ENCODE data around the gene CHST11. TPM values are rescaled to one million over a fixed set of nuclear protein-coding genes. Genes with fewer than 3 reads are reported as not detected.

Gene CHST11
- total RNA-seq, 1 experiment from 2014 or later: 1.1 TPM

DNA sequence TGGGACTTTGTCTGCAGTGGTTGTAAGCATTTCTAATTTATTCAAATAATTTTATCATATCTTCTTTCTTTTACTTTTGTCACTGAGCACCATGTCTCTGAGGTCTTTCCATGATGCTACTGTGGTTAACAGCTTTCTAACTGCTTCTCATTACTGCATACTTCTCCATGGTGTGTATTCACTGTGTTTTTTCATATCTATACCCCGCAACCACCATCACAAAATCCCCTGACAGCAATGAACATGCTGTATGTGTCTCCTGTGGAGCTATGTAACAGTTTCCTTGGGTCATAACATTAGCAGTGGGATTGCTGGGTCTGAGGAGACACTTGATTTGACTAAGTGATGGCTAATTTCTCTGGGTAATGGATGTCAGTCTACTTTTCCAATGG lies 29.2 kb upstream of the CHST11 start:
- intact Hi-C loops (cut with micrococcal nuclease; ENCODE audit: unreplicated experiment): no loop called here
- ChIA-PET POLR2A (ENCODE audit: low non-redundant PET) (no interaction called here), CTCF (no interaction called here)
- no peak for DNase-seq (ENCODE audit: low spot score)
- Histone ChIP-seq H3K9me3 (ENCODE audit: low read depth, low read length, poor library complexity, severe bottlenecking) (no peaks in the 10 kb centered on the region), H3K27ac (ENCODE audit: low read depth, low read length, poor library complexity, severe bottlenecking) (no peak overlapping the region), H3K4me1 (ENCODE audit: insufficient read depth, low read length, poor library complexity, severe bottlenecking) (no peaks in the 10 kb centered on the region), H3K4me3 (ENCODE audit: low read depth, low read length, poor library complexity, severe bottlenecking) (no peak overlapping the region), H3K27me3 (replicated peaks; ENCODE audit: insufficient read depth, low read depth, low read length, poor library complexity) (no peaks in the 10 kb centered on the region), H3K36me3 (ENCODE audit: insufficient read depth, low read length, poor library complexity, severe bottlenecking) (no peaks in the 10 kb centered on the region)
- no TSS peak for BruUV-seq (replicated peaks)
- TF ChIP-seq, protein P1, sequence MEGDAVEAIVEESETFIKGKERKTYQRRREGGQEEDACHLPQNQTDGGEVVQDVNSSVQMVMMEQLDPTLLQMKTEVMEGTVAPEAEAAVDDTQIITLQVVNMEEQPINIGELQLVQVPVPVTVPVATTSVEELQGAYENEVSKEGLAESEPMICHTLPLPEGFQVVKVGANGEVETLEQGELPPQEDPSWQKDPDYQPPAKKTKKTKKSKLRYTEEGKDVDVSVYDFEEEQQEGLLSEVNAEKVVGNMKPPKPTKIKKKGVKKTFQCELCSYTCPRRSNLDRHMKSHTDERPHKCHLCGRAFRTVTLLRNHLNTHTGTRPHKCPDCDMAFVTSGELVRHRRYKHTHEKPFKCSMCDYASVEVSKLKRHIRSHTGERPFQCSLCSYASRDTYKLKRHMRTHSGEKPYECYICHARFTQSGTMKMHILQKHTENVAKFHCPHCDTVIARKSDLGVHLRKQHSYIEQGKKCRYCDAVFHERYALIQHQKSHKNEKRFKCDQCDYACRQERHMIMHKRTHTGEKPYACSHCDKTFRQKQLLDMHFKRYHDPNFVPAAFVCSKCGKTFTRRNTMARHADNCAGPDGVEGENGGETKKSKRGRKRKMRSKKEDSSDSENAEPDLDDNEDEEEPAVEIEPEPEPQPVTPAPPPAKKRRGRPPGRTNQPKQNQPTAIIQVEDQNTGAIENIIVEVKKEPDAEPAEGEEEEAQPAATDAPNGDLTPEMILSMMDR (conservative IDR thresholded peaks at IDR 0.05; ENCODE audit: low read depth, low read length): no peak
- TF ChIP-seq EZH2 (IDR thresholded peaks at IDR 0.05; ENCODE audit: borderline replicate concordance, low read depth, low read length, poor library complexity, severe bottlenecking): no peak

DNA sequence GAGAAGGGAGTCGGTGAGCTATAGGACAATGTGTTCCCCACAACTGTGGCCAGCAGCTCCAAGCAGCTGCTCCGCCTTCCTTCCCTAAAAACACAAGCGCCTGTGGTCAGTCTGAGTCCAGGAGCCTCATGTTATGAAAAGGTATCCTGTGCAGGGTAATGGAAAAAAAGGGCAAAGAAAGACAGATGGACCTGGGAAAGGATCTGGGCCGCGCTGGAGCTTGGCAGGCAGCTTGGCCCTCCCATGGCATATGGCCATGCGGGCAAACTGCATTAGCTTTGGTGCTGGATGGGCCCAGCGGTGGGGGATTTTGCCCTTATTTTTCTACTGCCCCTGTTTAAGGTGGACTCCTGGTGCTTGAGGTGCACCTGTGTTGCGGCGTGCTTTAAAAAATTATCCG lies 23.7 kb upstream of the CHST11 start:
- DNase-seq (ENCODE audit: low spot score): no peak
- no TSS peak for BruUV-seq (replicated peaks)
- Histone ChIP-seq H3K27ac (ENCODE audit: low read depth, low read length, poor library complexity, severe bottlenecking) (no peak overlapping the region), H3K27me3 (replicated peaks; ENCODE audit: insufficient read depth, low read depth, low read length, poor library complexity) (no peaks in the 10 kb centered on the region), H3K9me3 (ENCODE audit: low read depth, low read length, poor library complexity, severe bottlenecking) (no peaks in the 10 kb centered on the region), H3K4me1 (ENCODE audit: insufficient read depth, low read length, poor library complexity, severe bottlenecking) (no peaks in the 10 kb centered on the region), H3K4me3 (ENCODE audit: low read depth, low read length, poor library complexity, severe bottlenecking) (no peak overlapping the region), H3K36me3 (ENCODE audit: insufficient read depth, low read length, poor library complexity, severe bottlenecking) (no peaks in the 10 kb centered on the region)
- intact Hi-C loops (cut with micrococcal nuclease; ENCODE audit: unreplicated experiment): no loop called here
- no peak for TF ChIP-seq EZH2 (IDR thresholded peaks at IDR 0.05; ENCODE audit: borderline replicate concordance, low read depth, low read length, poor library complexity, severe bottlenecking)
- TF ChIP-seq, protein P1 (conservative IDR thresholded peaks at IDR 0.05; ENCODE audit: low read depth, low read length): no peak
- CTCF ChIA-PET: no interaction called here
- POLR2A ChIA-PET (ENCODE audit: low non-redundant PET): no interaction called here

DNA sequence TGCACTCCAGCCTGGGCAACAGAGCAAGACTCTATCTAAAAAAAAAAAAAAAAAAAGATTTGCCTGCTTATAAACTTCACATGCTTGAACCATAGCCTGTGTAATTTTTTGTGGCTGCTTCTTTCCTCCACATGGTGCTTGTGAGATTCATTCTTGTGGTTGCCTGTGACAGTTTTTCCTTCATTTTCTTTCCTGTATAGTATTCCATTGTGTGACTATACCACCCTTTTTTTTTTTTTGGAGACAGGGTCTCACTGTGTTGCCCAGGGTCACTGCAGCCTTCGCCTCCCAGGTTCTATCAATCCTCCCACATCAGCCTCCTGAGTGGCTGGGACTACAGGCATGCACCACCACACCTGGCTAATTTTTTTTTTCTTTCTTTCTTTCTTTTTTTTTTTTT lies 22.6 kb upstream of the CHST11 start:
- intact Hi-C loops (cut with micrococcal nuclease; ENCODE audit: unreplicated experiment): no loop called here
- H3K27me3 ChIP-seq (replicated peaks; ENCODE audit: insufficient read depth, low read depth, low read length, poor library complexity): no peaks in the 10 kb centered on the region
- ChIA-PET POLR2A (ENCODE audit: low non-redundant PET) (no interaction called here), CTCF (no interaction called here)
- no peaks in the 10 kb centered on the region for H3K9me3 ChIP-seq (ENCODE audit: low read depth, low read length, poor library complexity, severe bottlenecking)
- H3K36me3 ChIP-seq (ENCODE audit: insufficient read depth, low read length, poor library complexity, severe bottlenecking): no peaks in the 10 kb centered on the region
- no peak overlapping the region for H3K4me3 ChIP-seq (ENCODE audit: low read depth, low read length, poor library complexity, severe bottlenecking)
- H3K27ac ChIP-seq (ENCODE audit: low read depth, low read length, poor library complexity, severe bottlenecking): no peak overlapping the region
- BruUV-seq (replicated peaks): no TSS peak
- no peak for DNase-seq (ENCODE audit: low spot score)
- no peaks in the 10 kb centered on the region for H3K4me1 ChIP-seq (ENCODE audit: insufficient read depth, low read length, poor library complexity, severe bottlenecking)
- TF ChIP-seq, protein P1 (conservative IDR thresholded peaks at IDR 0.05; ENCODE audit: low read depth, low read length): no peak
- no peak for TF ChIP-seq EZH2 (IDR thresholded peaks at IDR 0.05; ENCODE audit: borderline replicate concordance, low read depth, low read length, poor library complexity, severe bottlenecking)

Measured in A673 (cell line).